GM21390 (cell line): ENCODE results near the gene NPHS1.
"Not testable (repeated sequence)": the region's sequence is repeated elsewhere in the genome, so short reads cannot be mapped to it uniquely, and the experiment has no call there.

Experiments
- ATAC-seq: cut with Tn5 transposase; IDR thresholded peaks from one replicate; pipeline ENCODE4 v1.9.1; 2021; ENCODE audit not compliant: unreplicated experiment

NPHS1 gene

GRCh38 chr19:35848919-35849505 is 3.3 kb downstream of the NPHS1 start:
- no peak for ATAC-seq

GRCh38 chr19:35848486-35848885 is 3.8 kb downstream of the NPHS1 start:
- ATAC-seq: no peak

GRCh38 chr19:35847911-35848310 is 4.4 kb downstream of the NPHS1 start:
- no peak for ATAC-seq

GRCh38 chr19:35846038-35846668 is 6.2 kb downstream of the NPHS1 start:
- ATAC-seq: no peak

GRCh38 chr19:35845215-35846037 is 6.9 kb downstream of the NPHS1 start:
- ATAC-seq: no peak

- no peak for ATAC-seq
Observed at GRCh38 chr19:35844482-35845214, 7.7 kb downstream of the NPHS1 start.

- no peak for ATAC-seq
Observed at GRCh38 chr19:35843676-35844481, 8.4 kb downstream of the NPHS1 start.

- no peak for ATAC-seq
Observed at GRCh38 chr19:35842666-35843272, 9.5 kb downstream of the NPHS1 start.

- ATAC-seq: no peak
Observed at GRCh38 chr19:35841961-35842595, 10.2 kb downstream of the NPHS1 start.

- ATAC-seq: not testable (repeated sequence)
Observed at GRCh38 chr19:35836096-35836495, 16.2 kb downstream of the NPHS1 start.

- ATAC-seq: no peak
Observed at GRCh38 chr19:35833972-35834371, 18.3 kb downstream of the NPHS1 start.

GRCh38 chr19:35832054-35832453 is 20.2 kb downstream of the NPHS1 start:
- ATAC-seq: no peak

GRCh38 chr19:35830986-35831385 is 21.3 kb downstream of the NPHS1 start:
- ATAC-seq: no peak

GRCh38 chr19:35828692-35829301 is 23.5 kb downstream of the NPHS1 start:
- ATAC-seq: no peak

- no peak for ATAC-seq
Observed at GRCh38 chr19:35824150-35824549, 28.2 kb downstream of the NPHS1 start.

- no peak for ATAC-seq
Observed at GRCh38 chr19:35822579-35822978, 29.7 kb downstream of the NPHS1 start.

GRCh38 chr19:35818445-35818844 is 33.9 kb downstream of the NPHS1 start:
- ATAC-seq: no peak

GRCh38 chr19:35816846-35817245 is 35.5 kb downstream of the NPHS1 start:
- ATAC-seq: no peak

- ATAC-seq: no peak
Observed at GRCh38 chr19:35816262-35816661, 36.0 kb downstream of the NPHS1 start.
